ENCODE measurements around the gene SORCS2. TPM values are rescaled to one million over a fixed set of nuclear protein-coding genes. Genes with fewer than 3 reads are reported as not detected.
A peak's percentile ranks its signal among the peaks of the same experiment; 100 is the strongest.

SORCS2 gene
- total RNA-seq, 4 donors from 2014 or later, result 0.26 to 17.1 (median 2.9) TPM

DNA sequence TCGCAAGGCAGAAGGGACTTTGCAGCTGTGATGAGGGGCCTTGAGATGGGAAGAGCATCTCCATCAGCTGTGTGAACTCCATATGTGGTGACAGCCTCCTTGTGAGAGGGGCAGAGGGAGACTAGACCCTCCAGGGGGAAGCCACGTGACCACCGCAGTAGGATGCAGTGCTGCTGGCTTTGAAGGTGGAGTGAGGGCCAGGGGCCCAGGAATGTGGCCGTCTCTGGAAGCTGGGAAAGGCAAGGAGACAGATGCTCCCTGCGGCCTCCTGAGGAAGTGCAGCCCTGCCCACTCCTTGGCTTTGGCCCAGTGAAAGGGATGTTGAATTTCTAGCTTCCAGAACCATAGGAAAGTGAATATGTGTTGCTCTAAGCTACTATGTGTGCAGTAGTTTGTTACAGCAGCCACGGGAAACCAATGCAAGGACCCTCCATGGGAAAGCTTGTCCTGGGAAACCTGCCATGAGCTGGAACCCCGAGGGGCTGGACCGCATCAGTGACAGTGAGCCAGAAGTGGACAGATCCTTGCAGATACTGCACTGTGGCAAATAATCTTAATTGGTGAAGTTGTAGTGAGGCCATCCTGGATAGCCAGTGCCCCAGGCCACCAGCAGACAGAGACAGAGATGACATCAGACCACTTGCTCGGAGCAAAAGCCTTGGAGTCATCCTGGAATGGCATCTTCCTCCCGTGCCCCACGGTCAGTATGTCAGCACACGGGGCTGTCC is 35.4 kb upstream of the SORCS2 start:
- Histone ChIP-seq H3K4me3 (no peak overlapping the region), H3K27me3 (no peaks in the 10 kb centered on the region), H3K9me3 (no peaks in the 10 kb centered on the region), H3K4me1 (peaks cover 0 to 13% of the 10 kb centered on the region in 2 donors), H3K36me3 (no peaks in the 10 kb centered on the region), H3K27ac (peak overlapping the region; percentile 60 to 76)
- DNase-seq, result peak; percentile 65 to 72
- intact Hi-C loops (cut with DNase I; ENCODE audit: low total_unique reads), result no loop called here
- TF ChIP-seq, protein P1, sequence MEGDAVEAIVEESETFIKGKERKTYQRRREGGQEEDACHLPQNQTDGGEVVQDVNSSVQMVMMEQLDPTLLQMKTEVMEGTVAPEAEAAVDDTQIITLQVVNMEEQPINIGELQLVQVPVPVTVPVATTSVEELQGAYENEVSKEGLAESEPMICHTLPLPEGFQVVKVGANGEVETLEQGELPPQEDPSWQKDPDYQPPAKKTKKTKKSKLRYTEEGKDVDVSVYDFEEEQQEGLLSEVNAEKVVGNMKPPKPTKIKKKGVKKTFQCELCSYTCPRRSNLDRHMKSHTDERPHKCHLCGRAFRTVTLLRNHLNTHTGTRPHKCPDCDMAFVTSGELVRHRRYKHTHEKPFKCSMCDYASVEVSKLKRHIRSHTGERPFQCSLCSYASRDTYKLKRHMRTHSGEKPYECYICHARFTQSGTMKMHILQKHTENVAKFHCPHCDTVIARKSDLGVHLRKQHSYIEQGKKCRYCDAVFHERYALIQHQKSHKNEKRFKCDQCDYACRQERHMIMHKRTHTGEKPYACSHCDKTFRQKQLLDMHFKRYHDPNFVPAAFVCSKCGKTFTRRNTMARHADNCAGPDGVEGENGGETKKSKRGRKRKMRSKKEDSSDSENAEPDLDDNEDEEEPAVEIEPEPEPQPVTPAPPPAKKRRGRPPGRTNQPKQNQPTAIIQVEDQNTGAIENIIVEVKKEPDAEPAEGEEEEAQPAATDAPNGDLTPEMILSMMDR (IDR thresholded peaks at IDR 0.05), result peak; percentile 31 to 85 (median 58)
- TF ChIP-seq POLR2A (IDR thresholded peaks at IDR 0.05), result no peak

DNA sequence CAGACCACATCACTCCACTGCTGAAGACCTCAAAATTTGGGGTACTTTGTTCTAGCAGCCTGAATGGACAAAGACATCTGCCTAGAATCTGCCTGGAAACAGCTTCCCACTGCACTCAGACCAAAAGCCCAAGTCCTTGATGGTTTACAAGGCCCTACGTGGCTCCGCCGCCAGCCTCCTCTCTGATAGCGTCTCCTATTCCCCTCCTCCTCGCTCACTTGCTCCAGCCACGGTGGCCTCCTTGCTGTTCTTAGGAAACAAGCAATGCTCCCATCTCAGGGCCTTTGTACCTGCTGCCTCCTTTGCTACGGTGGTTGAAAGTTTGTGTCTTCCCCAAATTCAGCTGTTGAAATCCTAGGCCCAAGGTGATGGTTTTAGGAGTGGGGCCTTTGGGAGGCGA is 34.7 kb upstream of the SORCS2 start:
- TF ChIP-seq POLR2A (IDR thresholded peaks at IDR 0.05), result no peak
- TF ChIP-seq, protein P1 (IDR thresholded peaks at IDR 0.05), result no peak
- intact Hi-C loops (cut with DNase I; ENCODE audit: low total_unique reads), result no loop called here
- Histone ChIP-seq H3K36me3 (no peaks in the 10 kb centered on the region), H3K9me3 (no peaks in the 10 kb centered on the region), H3K4me1 (peaks cover 0 to 13% of the 10 kb centered on the region in 2 donors), H3K4me3 (no peak overlapping the region), H3K27me3 (no peaks in the 10 kb centered on the region), H3K27ac (no peak overlapping the region)
- peak; percentile 6 to 12 for DNase-seq

DNA sequence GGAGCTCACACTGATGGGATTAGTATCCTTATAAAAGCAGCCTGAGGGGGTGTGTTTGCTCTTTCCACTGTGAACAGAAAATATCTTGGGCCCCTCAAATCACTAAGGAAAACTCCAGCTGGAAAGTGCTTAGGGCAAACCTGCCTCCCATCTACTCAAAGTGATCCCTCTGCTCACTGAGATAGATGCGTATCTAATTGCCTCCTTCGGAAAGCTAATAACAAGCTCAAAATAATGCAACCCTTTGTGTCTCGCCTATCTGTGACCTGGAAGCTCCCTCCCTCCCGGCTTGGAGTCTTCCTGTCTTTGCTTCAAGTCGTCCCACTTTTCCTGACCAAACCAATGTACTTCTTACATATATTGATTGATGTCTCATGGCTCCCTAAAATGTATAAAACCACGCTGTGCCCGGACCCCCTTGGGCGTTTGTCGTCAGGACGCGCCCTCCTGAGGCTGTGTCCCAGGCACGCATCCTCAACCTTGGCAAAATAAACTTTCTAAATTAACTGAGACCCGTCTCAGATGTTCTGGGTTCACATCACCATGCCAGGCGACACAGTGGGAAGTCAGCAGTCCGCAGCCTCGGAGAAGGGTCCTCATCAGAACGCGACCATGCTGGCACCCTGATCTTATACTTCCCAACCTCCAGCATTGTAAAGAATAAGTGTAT is 34.1 kb upstream of the SORCS2 start:
- Histone ChIP-seq H3K4me3 (no peak overlapping the region), H3K27ac (no peak overlapping the region), H3K9me3 (no peaks in the 10 kb centered on the region), H3K27me3 (no peaks in the 10 kb centered on the region), H3K4me1 (peaks cover 0 to 13% of the 10 kb centered on the region in 2 donors), H3K36me3 (no peaks in the 10 kb centered on the region)
- TF ChIP-seq, protein P1 (IDR thresholded peaks at IDR 0.05), result no peak
- no peak for TF ChIP-seq POLR2A (IDR thresholded peaks at IDR 0.05)
- intact Hi-C loops (cut with DNase I; ENCODE audit: low total_unique reads), result no loop called here
- DNase-seq, result peak; percentile 4

DNA sequence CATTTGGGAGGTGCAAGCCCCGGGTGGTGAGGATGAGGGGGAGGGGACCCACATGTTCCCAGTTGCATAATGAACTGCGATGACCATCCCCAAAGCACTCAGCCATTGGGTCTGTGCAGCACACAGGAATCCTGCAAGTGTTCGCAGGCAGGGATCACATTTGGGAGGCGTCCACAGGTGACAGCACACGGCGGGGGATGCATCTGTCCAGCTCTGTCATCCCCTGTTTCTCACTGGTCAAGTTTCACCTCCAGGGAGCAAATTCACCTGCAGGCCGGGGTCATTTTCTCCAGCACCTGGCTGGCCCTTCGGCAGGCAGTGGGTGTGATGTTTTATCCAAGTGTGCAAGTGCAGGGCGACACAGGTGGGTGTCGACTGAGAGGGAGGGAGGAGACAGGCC is 33.3 kb upstream of the SORCS2 start:
- Histone ChIP-seq H3K27me3 (no peaks in the 10 kb centered on the region), H3K36me3 (no peaks in the 10 kb centered on the region), H3K4me1 (peaks cover 0 to 13% of the 10 kb centered on the region in 2 donors), H3K27ac (no peak overlapping the region), H3K9me3 (no peaks in the 10 kb centered on the region), H3K4me3 (no peak overlapping the region)
- peak; percentile 11 to 13 for DNase-seq
- TF ChIP-seq, protein P1 (IDR thresholded peaks at IDR 0.05), result no peak
- no peak for TF ChIP-seq POLR2A (IDR thresholded peaks at IDR 0.05)
- intact Hi-C loops (cut with DNase I; ENCODE audit: low total_unique reads), result no loop called here

DNA sequence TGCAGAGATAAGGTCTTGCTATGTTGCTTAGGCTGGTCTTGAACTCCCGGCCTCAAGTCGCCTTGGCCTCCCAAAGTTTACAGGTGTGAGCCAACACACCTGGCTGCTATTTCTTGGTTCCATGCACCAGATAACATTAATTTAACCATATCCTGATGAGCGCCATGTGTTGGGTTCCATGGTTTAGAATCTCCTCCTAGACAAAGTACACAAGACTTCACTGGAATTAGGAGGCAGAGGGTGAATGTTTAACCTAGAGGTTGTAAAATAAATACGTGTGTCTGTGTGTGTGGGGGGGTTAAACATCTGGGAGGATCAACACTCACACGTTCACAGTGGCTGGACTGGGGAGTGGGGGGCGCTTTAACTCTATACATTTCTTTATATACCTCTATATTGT is 32.4 kb upstream of the SORCS2 start:
- Histone ChIP-seq H3K27me3 (no peaks in the 10 kb centered on the region), H3K27ac (no peak overlapping the region), H3K4me3 (no peak overlapping the region), H3K9me3 (no peaks in the 10 kb centered on the region), H3K36me3 (no peaks in the 10 kb centered on the region), H3K4me1 (peaks cover 0 to 13% of the 10 kb centered on the region in 2 donors)
- intact Hi-C loops (cut with DNase I; ENCODE audit: low total_unique reads), result no loop called here
- DNase-seq, result no peak
- no peak for TF ChIP-seq POLR2A (IDR thresholded peaks at IDR 0.05)
- TF ChIP-seq, protein P1 (IDR thresholded peaks at IDR 0.05), result no peak

All from uterus (tissue), 4 donors.